HG03565 (cell line): ENCODE measurements around the gene PAH.
"Not testable (repeated sequence)": the region's sequence is repeated elsewhere in the genome, so short reads cannot be mapped to it uniquely, and the experiment has no call there.

Experiments used
- ATAC-seq: cut with Tn5 transposase; IDR thresholded peaks from one replicate; pipeline ENCODE4 v1.9.1; 2021; ENCODE audit warnings: mild to moderate bottlenecking, moderate library complexity; ENCODE audit not compliant: unreplicated experiment

The PAH gene

GRCh38 chr12:102833687-102834441 lies 83.2 kb downstream of the PAH start:
- ATAC-seq = no peak

DNA sequence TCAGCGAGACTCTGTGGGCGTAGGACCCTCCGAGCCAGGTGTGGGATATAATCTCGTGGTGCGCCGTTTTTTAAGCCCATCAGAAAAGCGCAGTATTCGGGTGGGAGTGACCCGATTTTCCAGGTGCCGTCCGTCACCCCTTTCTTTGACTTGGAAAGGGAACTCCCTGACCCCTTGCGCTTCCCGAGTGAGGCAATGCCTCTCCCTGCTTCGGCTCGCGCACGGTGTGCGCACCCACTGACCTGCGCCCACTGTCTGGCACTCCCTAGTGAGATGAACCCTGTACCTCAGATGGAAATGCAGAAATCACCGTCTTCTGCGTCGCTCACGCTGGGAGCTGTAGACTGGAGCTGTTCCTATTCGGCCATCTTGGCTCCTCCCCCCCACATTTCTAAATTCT lies 84.2 kb downstream of the PAH start:
- ATAC-seq = not testable (repeated sequence)

DNA sequence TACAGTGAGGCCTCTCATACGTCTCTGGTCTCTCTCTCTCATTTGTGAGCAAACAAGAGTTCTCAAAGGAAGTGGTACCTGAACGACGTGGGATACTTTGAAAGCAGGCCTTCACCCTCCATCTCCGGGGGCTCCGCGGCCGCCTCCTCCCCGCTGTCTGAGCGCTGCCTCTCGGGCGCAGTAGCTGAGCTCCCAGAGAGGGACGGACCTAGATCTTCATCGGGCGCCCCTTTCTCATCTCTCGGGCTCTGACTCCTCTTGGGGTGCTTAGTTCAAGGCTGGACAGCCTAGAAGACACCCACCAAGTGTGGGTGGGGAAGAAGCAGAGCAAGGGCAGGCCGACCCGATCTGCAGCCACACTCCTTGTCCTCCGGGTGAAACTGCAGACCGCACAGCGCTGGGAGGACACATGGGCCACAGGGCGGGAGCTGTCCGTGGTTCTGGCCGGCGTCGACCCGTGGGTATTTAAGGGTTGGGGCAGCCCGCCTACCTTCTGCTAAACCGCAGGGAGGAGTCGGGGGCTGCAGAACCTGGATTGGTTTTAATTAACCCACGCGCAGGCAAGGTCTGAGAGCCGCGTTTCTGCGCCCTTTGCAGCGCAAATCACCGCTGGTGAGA lies 92.7 kb downstream of the PAH start:
- ATAC-seq = no peak

GRCh38 chr12:102821149-102821548 lies 95.9 kb downstream of the PAH start:
- no peak for ATAC-seq

- ATAC-seq = peak; percentile 40
Observed at GRCh38 chr12:102816816-102817434, 100.1 kb downstream of the PAH start.

DNA sequence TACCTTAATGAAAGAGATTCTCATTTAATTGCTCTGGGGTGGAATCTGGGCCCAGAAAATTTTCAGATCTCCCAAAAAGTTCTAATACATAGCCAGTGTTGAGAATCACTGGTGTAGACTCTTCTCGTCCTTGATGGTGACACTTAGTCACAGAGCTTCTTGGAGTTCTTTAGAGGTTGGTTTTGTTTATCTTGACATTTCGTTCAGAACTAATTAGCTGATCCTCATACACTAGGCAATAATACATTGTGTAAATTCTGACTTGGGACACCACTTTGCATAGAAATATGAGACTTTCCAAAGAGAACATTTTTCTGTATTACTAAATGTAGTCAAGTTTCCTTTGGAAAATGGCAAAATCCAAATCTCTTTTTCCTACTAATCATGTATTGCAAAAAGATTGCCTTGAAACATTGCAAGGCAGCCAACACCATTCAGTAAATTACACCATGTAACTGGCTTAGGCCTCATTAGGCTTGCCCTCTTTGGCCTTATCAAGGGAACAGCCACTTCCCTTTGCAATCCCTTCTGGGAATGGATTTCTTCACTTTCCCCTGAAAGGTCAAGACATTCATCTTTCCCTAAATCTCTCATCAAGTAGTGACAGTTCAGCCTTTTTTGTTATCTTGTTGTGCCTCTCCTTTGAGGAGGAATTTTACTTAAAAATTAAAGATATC lies 102.2 kb downstream of the PAH start:
- no peak for ATAC-seq

DNA sequence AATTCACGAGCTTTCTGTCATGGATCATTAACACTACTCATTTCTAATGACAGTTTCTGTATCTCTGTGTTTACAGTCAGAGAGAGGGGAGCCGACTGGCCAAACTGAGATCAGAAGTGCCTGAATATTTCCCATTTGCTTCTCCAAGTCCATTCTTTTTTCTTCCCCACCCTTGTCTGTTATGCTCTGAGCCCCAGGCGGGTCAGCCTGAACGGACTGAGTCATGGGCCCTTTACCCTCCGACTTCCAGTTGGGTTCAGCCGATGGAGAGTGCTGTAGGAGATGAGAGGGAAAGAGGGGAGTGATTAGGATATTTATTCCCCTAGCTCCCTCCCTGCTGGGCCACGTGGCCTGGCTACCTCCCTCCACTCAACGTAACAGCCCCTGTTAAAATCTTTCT lies 104.7 kb downstream of the PAH start:
- no peak for ATAC-seq

- no peak for ATAC-seq
Observed at GRCh38 chr12:102811110-102811737, 105.8 kb downstream of the PAH start.

DNA sequence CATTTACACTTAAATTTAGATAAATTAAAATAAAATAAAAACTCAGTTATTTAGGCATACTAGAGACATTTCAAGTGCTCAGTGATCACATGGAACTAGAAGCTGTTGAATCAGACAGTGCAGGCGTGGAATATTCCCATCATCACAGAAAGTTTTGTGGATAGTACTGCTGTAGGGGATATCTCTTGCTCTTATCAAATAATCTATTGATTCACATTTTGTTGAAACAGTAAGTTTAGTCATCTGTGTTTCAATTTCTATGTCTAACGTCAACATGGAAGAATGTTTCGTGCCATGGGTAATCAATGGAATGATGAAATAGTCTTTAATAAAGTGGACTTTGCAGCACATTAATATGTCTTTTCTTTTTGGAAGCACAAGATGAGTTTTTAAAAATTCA lies 108.6 kb downstream of the PAH start:
- ATAC-seq = no peak

GRCh38 chr12:102806592-102806991 lies 110.5 kb downstream of the PAH start:
- ATAC-seq = no peak

GRCh38 chr12:102806110-102806509 lies 110.9 kb downstream of the PAH start:
- no peak for ATAC-seq

- ATAC-seq = no peak
Observed at GRCh38 chr12:102800565-102800964, 116.5 kb downstream of the PAH start.

DNA sequence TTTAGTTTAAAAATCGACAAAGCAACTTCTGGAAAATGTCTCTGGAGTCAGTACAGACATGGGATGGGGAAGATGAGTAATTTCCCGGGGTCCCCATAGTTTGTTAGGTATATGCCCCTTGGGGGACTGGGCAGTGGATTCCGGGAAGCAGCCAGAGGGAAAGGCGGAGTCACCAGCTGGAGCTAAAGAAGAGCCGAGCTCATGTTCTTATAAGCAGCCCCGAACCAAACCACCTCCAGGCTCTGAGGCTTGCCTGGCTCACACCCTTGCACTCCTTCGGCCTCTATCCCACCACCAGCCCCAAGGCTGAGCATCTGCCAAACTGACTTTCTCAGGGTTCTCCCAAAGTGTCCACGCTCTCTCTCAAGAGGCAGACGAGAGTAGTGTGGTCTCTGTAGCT lies 117.8 kb downstream of the PAH start:
- no peak for ATAC-seq

DNA sequence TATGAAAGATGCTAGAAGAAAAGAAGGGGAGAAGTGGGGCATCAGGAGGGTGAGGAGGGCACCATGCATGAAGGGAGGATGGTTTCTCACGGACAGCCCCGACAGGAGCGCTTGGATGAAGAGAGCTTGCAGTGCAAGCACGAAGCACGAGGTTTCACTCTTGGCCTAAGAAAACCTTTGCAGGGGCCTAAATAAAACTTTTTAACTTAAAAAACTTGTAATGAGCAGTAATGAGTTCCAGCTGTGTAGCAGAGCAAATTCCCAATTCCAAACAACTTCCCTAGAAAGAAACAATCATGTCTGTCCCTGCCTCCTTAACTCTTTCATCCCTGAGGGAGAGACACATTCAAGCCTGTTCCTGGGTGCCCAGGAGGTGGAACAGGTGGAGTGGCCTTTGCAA lies 119.5 kb downstream of the PAH start:
- ATAC-seq = no peak

DNA sequence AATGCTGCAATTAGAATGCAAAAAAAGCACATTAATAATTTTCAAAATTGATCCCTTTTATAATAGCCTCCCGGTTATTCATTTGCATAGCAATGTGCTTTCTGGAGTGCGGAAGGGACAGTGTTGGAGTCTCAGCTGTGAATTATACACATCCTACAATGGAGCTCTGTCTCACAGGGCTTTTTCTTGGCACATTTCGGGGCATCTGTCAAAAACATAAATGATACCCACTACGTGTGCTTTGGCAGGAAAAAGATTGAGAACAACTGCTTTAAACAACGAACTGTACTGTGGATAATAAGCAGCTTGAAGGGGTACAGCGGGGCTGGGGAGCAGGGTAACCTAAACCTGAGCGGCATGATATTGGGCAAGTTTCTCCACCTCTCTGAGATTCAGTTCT lies 123.1 kb downstream of the PAH start:
- no peak for ATAC-seq
